Astrocyte (in vitro differentiated cells and primary cell): ENCODE measurements around the gene PJA1.

ENCODE experiments used
- EZH2 ChIP-seq: IDR thresholded peaks from 2 replicates; pipeline ENCODE4 v1.6.1; 2012; ENCODE audit warnings: mild to moderate bottlenecking, low read length, inconsistent platforms; ENCODE audit not compliant: insufficient read depth
- TF ChIP-seq, protein P1 (sequence below): IDR thresholded peaks from 2 replicates; pipeline ENCODE4 v1.5.1; 2011; ENCODE audit warnings: low read depth, mild to moderate bottlenecking, inconsistent platforms, low read length, moderate library complexity; ENCODE audit not compliant: insufficient read depth

DNA sequence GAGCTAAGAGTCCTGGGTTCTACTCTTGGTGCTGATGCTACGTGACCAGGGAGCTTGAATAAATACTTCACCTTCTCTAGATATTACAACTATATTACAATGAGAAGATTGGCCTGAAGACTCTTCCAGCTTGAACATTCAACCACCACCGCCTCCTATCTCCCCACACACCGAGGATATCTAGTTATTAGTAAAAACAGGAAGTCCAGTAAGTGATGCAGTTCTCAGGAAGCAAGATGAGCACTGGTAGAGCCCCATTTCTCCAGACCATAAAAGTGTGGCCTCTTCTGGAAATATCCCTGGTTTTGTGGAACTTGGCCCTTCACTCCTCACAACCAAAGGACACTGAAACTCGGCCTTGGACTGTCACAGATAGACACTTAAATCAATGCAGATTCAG is 18.5 kb downstream of the PJA1 start:
- TF ChIP-seq, protein P1, sequence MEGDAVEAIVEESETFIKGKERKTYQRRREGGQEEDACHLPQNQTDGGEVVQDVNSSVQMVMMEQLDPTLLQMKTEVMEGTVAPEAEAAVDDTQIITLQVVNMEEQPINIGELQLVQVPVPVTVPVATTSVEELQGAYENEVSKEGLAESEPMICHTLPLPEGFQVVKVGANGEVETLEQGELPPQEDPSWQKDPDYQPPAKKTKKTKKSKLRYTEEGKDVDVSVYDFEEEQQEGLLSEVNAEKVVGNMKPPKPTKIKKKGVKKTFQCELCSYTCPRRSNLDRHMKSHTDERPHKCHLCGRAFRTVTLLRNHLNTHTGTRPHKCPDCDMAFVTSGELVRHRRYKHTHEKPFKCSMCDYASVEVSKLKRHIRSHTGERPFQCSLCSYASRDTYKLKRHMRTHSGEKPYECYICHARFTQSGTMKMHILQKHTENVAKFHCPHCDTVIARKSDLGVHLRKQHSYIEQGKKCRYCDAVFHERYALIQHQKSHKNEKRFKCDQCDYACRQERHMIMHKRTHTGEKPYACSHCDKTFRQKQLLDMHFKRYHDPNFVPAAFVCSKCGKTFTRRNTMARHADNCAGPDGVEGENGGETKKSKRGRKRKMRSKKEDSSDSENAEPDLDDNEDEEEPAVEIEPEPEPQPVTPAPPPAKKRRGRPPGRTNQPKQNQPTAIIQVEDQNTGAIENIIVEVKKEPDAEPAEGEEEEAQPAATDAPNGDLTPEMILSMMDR, result no peak
- TF ChIP-seq EZH2, result no peak
